ENCODE measurements around the gene BLOC1S4. TPM values are rescaled to one million over a fixed set of nuclear protein-coding genes. Genes with fewer than 3 reads are reported as not detected.

Gene BLOC1S4
- total RNA-seq, 1 donor from 2014 or later: 22.5 TPM

- TF ChIP-seq, protein P1, sequence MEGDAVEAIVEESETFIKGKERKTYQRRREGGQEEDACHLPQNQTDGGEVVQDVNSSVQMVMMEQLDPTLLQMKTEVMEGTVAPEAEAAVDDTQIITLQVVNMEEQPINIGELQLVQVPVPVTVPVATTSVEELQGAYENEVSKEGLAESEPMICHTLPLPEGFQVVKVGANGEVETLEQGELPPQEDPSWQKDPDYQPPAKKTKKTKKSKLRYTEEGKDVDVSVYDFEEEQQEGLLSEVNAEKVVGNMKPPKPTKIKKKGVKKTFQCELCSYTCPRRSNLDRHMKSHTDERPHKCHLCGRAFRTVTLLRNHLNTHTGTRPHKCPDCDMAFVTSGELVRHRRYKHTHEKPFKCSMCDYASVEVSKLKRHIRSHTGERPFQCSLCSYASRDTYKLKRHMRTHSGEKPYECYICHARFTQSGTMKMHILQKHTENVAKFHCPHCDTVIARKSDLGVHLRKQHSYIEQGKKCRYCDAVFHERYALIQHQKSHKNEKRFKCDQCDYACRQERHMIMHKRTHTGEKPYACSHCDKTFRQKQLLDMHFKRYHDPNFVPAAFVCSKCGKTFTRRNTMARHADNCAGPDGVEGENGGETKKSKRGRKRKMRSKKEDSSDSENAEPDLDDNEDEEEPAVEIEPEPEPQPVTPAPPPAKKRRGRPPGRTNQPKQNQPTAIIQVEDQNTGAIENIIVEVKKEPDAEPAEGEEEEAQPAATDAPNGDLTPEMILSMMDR (IDR thresholded peaks at IDR 0.05; ENCODE audit: partially characterized antibody, unreplicated experiment): no peak
- H3K9me3 Mint-ChIP-seq (ENCODE audit: unreplicated experiment): peaks cover 6% of the 10 kb centered on the region
Measured at GRCh38 chr4:6702761-6703160, 13.2 kb upstream of the BLOC1S4 start.

DNA sequence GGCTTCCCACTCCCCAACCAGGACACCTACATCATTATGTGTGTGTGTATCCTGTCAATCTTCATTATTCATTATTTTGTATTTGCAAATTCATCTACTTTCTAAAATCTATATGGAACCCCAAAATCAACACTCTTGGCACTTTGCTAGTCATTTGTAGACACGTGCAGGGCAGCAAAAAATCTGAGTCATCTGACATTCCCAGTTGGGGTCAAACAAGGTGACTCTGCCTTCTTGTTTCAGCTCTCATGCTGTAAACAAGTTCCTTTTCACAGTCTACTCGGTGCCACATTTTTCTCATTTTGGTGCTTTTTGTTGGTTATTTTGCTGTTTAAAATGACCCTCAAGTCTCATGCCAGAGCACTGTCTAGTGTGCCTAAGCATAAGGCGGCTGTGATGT lies 12.2 kb upstream of the BLOC1S4 start:
- Mint-ChIP-seq H3K4me3 (ENCODE audit: unreplicated experiment) (no peak overlapping the region), H3K9me3 (ENCODE audit: unreplicated experiment) (peaks cover 6% of the 10 kb centered on the region), H3K27me3 (ENCODE audit: unreplicated experiment) (peaks cover 4% of the 10 kb centered on the region), H3K36me3 (ENCODE audit: unreplicated experiment) (peaks cover 17% of the 10 kb centered on the region), H3K4me1 (ENCODE audit: low read depth, unreplicated experiment) (peaks cover 17% of the 10 kb centered on the region), H3K27ac (ENCODE audit: unreplicated experiment) (peak overlapping the region; percentile 52)
- no peak for DNase-seq
- TF ChIP-seq, protein P1 (IDR thresholded peaks at IDR 0.05; ENCODE audit: partially characterized antibody, unreplicated experiment): no peak

More at GRCh38 chr4:6702761-6703160, 13.2 kb upstream of the BLOC1S4 start:
- H3K4me1 Mint-ChIP-seq (ENCODE audit: low read depth, unreplicated experiment): peaks cover 11% of the 10 kb centered on the region
- no peak overlapping the region for H3K4me3 Mint-ChIP-seq (ENCODE audit: unreplicated experiment)
- no peak overlapping the region for H3K27ac Mint-ChIP-seq (ENCODE audit: unreplicated experiment)
- peaks cover 17% of the 10 kb centered on the region for H3K36me3 Mint-ChIP-seq (ENCODE audit: unreplicated experiment)
- peaks cover 4% of the 10 kb centered on the region for H3K27me3 Mint-ChIP-seq (ENCODE audit: unreplicated experiment)
- DNase-seq: no peak

DNA sequence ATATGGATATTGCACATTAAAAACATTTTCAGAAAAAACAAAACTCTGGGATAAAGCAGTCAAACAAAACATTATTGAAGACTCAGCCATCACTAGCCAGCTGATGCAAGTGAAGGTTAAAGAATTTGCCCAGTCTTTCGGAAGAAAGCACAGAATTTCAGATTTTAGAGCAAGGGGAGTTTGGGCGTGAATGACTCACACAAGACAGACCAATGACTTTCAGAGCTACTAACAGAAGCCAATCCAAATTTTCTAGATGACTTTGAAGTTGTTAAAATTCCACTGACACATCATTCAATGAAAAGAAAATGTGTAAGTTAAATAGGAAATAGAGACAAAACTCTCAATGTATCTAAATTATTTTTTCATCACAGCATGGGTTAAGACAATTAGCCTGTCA lies 10.3 kb upstream of the BLOC1S4 start:
- peaks cover 5% of the 10 kb centered on the region for H3K9me3 Mint-ChIP-seq (ENCODE audit: unreplicated experiment)
- H3K27me3 Mint-ChIP-seq (ENCODE audit: unreplicated experiment): peaks cover 9% of the 10 kb centered on the region
- no peak overlapping the region for H3K4me3 Mint-ChIP-seq (ENCODE audit: unreplicated experiment)
- peaks cover 16% of the 10 kb centered on the region for H3K4me1 Mint-ChIP-seq (ENCODE audit: low read depth, unreplicated experiment)
- H3K27ac Mint-ChIP-seq (ENCODE audit: unreplicated experiment): no peak overlapping the region
- DNase-seq: no peak
- TF ChIP-seq, protein P1 (IDR thresholded peaks at IDR 0.05; ENCODE audit: partially characterized antibody, unreplicated experiment): no peak
- peaks cover 17% of the 10 kb centered on the region for H3K36me3 Mint-ChIP-seq (ENCODE audit: unreplicated experiment)

GRCh38 chr4:6706173-6706572 lies 9.8 kb upstream of the BLOC1S4 start:
- TF ChIP-seq, protein P1 (IDR thresholded peaks at IDR 0.05; ENCODE audit: partially characterized antibody, unreplicated experiment): no peak
- Mint-ChIP-seq H3K4me3 (ENCODE audit: unreplicated experiment) (no peak overlapping the region), H3K36me3 (ENCODE audit: unreplicated experiment) (peaks cover 17% of the 10 kb centered on the region), H3K9me3 (ENCODE audit: unreplicated experiment) (peaks cover 4% of the 10 kb centered on the region), H3K27me3 (ENCODE audit: unreplicated experiment) (peaks cover 10% of the 10 kb centered on the region), H3K27ac (ENCODE audit: unreplicated experiment) (no peak overlapping the region), H3K4me1 (ENCODE audit: low read depth, unreplicated experiment) (peaks cover 18% of the 10 kb centered on the region)
- no peak for DNase-seq

- H3K4me3 Mint-ChIP-seq (ENCODE audit: unreplicated experiment): peak within 1 kb of the TSS; percentile 99
- no peaks in the 10 kb centered on the region for H3K9me3 Mint-ChIP-seq (ENCODE audit: unreplicated experiment)
- H3K27me3 Mint-ChIP-seq (ENCODE audit: unreplicated experiment): peaks cover 8% of the 10 kb centered on the region
- peak; percentile 98 for DNase-seq
- peaks cover 5% of the 10 kb centered on the region for H3K36me3 Mint-ChIP-seq (ENCODE audit: unreplicated experiment)
- peak within 1 kb of the TSS; percentile 94 for H3K27ac Mint-ChIP-seq (ENCODE audit: unreplicated experiment)
- peaks cover 18% of the 10 kb centered on the region for H3K4me1 Mint-ChIP-seq (ENCODE audit: low read depth, unreplicated experiment)
- TF ChIP-seq, protein P1 (IDR thresholded peaks at IDR 0.05; ENCODE audit: partially characterized antibody, unreplicated experiment): no peak
Measured at GRCh38 chr4:6709230-6710114, 6.5 kb upstream of the BLOC1S4 start, which contains the start of gene MRFAP1L1. MRFAP1L1 (minus strand) TSS chr4:6709865; CDS start chr4:6709629, 236 bp downstream.

All from glutamatergic neuron (in vitro differentiated cells).